Femur (tissue), 1 donor: ENCODE data around the gene PRDX2.
"Not testable (repeated sequence)": the region's sequence is repeated elsewhere in the genome, so short reads cannot be mapped to it uniquely, and the experiment has no call there.

ENCODE experiments used
- DNase-seq: peaks from one replicate; pipeline ENCODE4 v3.0.0-alpha.2; 2017

The PRDX2 gene

GRCh38 chr19:12825254-12826131 lies 23.9 kb upstream of the PRDX2 start:
- no peak for DNase-seq

DNA sequence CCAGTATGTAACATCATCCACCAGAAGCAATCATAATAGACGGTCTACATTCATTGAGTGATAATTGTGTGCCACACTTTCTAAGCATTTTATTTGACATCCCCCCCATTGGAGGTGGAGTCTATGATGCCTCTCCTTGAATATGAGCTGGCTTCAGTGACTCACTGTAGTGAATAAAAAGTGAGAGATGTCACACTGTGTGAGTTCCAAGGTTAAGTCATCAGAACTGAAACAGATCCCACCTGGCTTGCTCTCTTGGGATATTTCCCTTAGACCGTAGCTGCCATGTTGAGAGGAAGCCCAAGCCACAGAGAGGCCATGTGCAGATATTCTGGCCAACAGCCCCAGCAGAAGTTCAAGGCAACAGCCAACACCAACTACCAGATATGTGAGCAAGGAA lies 20.2 kb upstream of the PRDX2 start:
- no peak for DNase-seq

- not testable (repeated sequence) for DNase-seq
Observed at GRCh38 chr19:12817810-12818209, 16.2 kb upstream of the PRDX2 start.

GRCh38 chr19:12817188-12817587 lies 15.6 kb upstream of the PRDX2 start:
- DNase-seq = not testable (repeated sequence)

DNA sequence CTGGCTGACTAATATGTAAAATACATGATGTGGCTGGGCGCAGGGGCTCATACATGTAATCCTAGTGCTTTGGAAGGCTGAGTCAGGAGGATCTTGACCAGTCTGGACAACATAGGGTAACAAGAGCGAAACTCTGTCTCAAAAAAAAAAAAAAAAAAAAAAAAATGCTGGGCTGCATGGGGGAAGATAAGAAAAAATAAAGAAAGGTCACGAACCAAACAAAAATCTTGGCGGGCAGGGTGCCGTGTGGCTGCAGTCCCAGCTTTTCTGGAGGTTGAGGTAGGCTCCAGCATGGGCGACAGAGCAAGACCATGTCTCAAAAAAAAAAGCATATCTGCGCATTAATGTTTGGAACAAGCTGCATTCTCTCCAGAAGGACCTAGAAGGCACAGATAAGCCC lies 13.5 kb upstream of the PRDX2 start:
- no peak for DNase-seq

- peak; percentile 94 for DNase-seq
Observed at GRCh38 chr19:12806242-12807081, 4.9 kb upstream of the PRDX2 start, which contains the start of gene RNASEH2A. TSS of gene RNASEH2A (plus strand) at chr19:12806584. CDS start at chr19:12806674, 90 bp downstream.

DNA sequence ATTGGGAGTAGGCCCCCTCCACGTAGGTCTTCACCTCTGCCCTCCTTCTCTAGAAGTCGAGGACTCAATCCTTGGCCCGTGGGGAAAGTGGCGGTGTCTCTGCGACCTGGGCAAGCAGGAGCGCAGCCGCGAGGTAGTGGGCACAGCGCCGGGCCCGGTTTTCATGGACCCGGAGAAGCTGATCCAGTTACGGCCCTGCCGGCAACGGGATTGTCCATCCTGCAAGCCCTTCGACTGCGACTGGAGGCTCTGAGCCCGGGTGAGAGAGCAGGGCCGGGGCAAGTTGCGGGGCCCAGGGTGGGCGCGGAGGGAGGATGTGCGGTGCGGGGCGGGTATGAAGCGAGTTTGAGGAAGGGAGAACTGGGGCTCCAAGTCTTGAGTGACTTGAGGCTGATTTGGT lies 2.5 kb upstream of the PRDX2 start:
- DNase-seq = no peak

- no peak for DNase-seq
Observed at GRCh38 chr19:12802267-12803106, 887 bp upstream of the PRDX2 start.

GRCh38 chr19:12800923-12801465 lies 606 bp downstream of the PRDX2 start:
- DNase-seq = no peak

- DNase-seq = no peak
Observed at GRCh38 chr19:12800466-12800770, 1.2 kb downstream of the PRDX2 start.

GRCh38 chr19:12799742-12800465 lies 1.7 kb downstream of the PRDX2 start:
- DNase-seq = no peak

DNA sequence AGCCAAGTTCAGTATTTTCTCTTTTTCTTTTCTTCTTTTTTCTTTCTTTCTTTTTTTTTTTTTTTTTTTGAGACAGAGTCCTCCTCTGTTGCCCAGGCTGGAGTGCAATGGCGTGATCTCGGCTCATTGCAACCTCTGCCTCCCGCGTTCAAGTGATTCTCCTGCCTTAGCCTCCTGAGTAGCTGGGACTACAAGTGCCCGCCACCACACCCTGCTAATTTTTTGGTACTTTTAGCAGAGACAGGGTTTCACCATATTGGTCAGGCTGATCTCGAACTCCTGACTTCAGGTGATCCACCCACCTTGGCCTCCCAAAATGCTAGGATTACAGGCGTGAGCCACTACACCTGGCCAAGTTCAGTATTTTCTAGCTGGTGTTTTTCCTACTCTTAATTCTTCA lies 4.0 kb downstream of the PRDX2 start:
- not testable (repeated sequence) for DNase-seq

- no peak for DNase-seq
Observed at GRCh38 chr19:12797141-12797587, 4.4 kb downstream of the PRDX2 start.

- DNase-seq = peak; percentile 84
Observed at GRCh38 chr19:12796146-12797071, 5.2 kb downstream of the PRDX2 start.

- DNase-seq = peak; percentile 27
Observed at GRCh38 chr19:12794971-12795381, 6.6 kb downstream of the PRDX2 start.

- peak; percentile 33 for DNase-seq
Observed at GRCh38 chr19:12794196-12794941, 7.2 kb downstream of the PRDX2 start.

- peak; percentile 96 for DNase-seq
Observed at GRCh38 chr19:12793290-12794195, 8.1 kb downstream of the PRDX2 start.

GRCh38 chr19:12792853-12793289 lies 8.7 kb downstream of the PRDX2 start:
- DNase-seq = no peak
